ENCODE data around the gene RNF103. TPM values are rescaled to one million over a fixed set of nuclear protein-coding genes. Genes with fewer than 3 reads are reported as not detected.
A peak's percentile ranks its signal among the peaks of the same experiment; 100 is the strongest.

The RNF103 gene
- total and polyA plus RNA-seq, 2 of the 13 experiments (the other 11 are each of a cell fraction or from before 2014, with no cell fraction given), result 19.8 to 21.1 TPM

GRCh38 chr2:86628091-86628522 is 4.4 kb upstream of the RNF103 start (continued):
- TF ChIP-seq NBN (conservative IDR thresholded peaks at IDR 0.05) (no peak), HBP1 (CRISPR knock-in tag; IDR thresholded peaks at IDR 0.05; ENCODE audit: low read depth) (no peak), ZHX2 (IDR thresholded peaks at IDR 0.05; ENCODE audit: low read depth) (no peak), ZHX2 (CRISPR knock-in tag; IDR thresholded peaks at IDR 0.05; ENCODE audit: borderline replicate concordance) (no peak), ZNF274 (CRISPR knock-in tag; IDR thresholded peaks at IDR 0.05) (no peak), ZNF3 (CRISPR knock-in tag; IDR thresholded peaks at IDR 0.05) (no peak), ZNF605 (CRISPR knock-in tag; IDR thresholded peaks at IDR 0.05) (no peak), ZNF329 (CRISPR knock-in tag; IDR thresholded peaks at IDR 0.05; ENCODE audit: low read depth) (no peak), SP2 (CRISPR knock-in tag; IDR thresholded peaks at IDR 0.05) (no peak), SP4 (CRISPR knock-in tag; IDR thresholded peaks at IDR 0.05) (no peak), RERE (CRISPR knock-in tag; IDR thresholded peaks at IDR 0.05; ENCODE audit: low read depth) (no peak), ZSCAN29 (CRISPR knock-in tag; conservative IDR thresholded peaks at IDR 0.05) (0 out of 2 replicates have a peak, but pooled peaks have one; percentile 35), NCOR1 (IDR thresholded peaks at IDR 0.05; ENCODE audit: borderline replicate concordance, low read length) (peak; percentile 72; the same call in 1 of the 2 replicates), REST (IDR thresholded peaks at IDR 0.05; ENCODE audit: borderline replicate concordance in 1 of 2, low read depth in 1 of 2, low read length in 2 of 2) (peak in 1 of 2 experiments; percentile 33; a peak in 1 of 4 replicates)

Data from HepG2 (cell line).